Caco-2 (cell line): ENCODE results near the gene GABRB1. TPM values are rescaled to one million over a fixed set of nuclear protein-coding genes. Genes with fewer than 3 reads are reported as not detected.

Experiments
- BruUV-seq: library from RNA; stranded (reverse); fragments of 400-500 nt; replicated peaks from 2 replicates; lab custom pipeline; 2021; lab: Mats Ljungman, UMichigan
- CTCF ChIA-PET: fragments of 300-600 bp; sonication (Branson Sonifier 250); formaldehyde crosslinking; loops from one replicate; lab custom pipeline; 2022; ENCODE audit warnings: antibody characterized with exemption; lab: Charles Lee
- POLR2A ChIA-PET: fragments of 300-600 bp; sonication (Branson Sonifier 250); formaldehyde crosslinking; loops from one replicate; lab custom pipeline; 2022; ENCODE audit warnings: antibody characterized with exemption; lab: Charles Lee
- DNase-seq, 2 experiments: peaks; one replicate each; pipeline versions ENCODE4 v3.0.0 to v3.0.0-alpha.2; 2020 to 2022
- H3K27me3 ChIP-seq: replicated peaks from 2 replicates; pipeline ENCODE4 v1.6.0; 2011; ENCODE audit warnings: low read length; ENCODE audit not compliant: control insufficient read depth, insufficient read depth
- H3K36me3 ChIP-seq: 2 replicates; pipeline ENCODE4 v1.5.1; 2011; ENCODE audit warnings: low read length; ENCODE audit not compliant: control insufficient read depth, insufficient read depth
- H3K4me1 ChIP-seq: fragments of 250-450 bp; sonication (Bioruptor Pico); 2 replicates; pipeline ENCODE4 v1.5.1; 2020; ENCODE audit warnings: mild to moderate bottlenecking
- H3K4me3 ChIP-seq: 2 replicates; pipeline ENCODE4 v1.5.1; 2011; ENCODE audit warnings: low read depth, mild to moderate bottlenecking, control low read depth, low read length
- H3K9me3 ChIP-seq: fragments of 250-450 bp; sonication (Bioruptor Pico); 2 replicates; pipeline ENCODE4 v1.5.1; 2020; ENCODE audit warnings: mild to moderate bottlenecking, moderate library complexity
- H3K27ac Mint-ChIP-seq: one replicate; pipeline ENCODE4 v1.8.0; 2022; ENCODE audit warnings: mixed read lengths; ENCODE audit not compliant: unreplicated experiment
- H3K27me3 Mint-ChIP-seq: one replicate; pipeline ENCODE4 v1.8.0; 2022; ENCODE audit warnings: mixed read lengths; ENCODE audit not compliant: insufficient read depth, unreplicated experiment
- H3K36me3 Mint-ChIP-seq: one replicate; pipeline ENCODE4 v1.8.0; 2022; ENCODE audit warnings: mild to moderate bottlenecking, mixed read lengths; ENCODE audit not compliant: insufficient read depth, unreplicated experiment
- H3K4me1 Mint-ChIP-seq: one replicate; pipeline ENCODE4 v1.8.0; 2022; ENCODE audit warnings: low read depth, mixed read lengths; ENCODE audit not compliant: unreplicated experiment
- H3K4me3 Mint-ChIP-seq: one replicate; pipeline ENCODE4 v1.8.0; 2022; ENCODE audit warnings: mild to moderate bottlenecking, moderate library complexity, mixed read lengths; ENCODE audit not compliant: unreplicated experiment
- H3K9me3 Mint-ChIP-seq: one replicate; pipeline ENCODE4 v1.8.0; 2022; ENCODE audit warnings: mixed read lengths; ENCODE audit not compliant: unreplicated experiment
- intact Hi-C: fragments of 100-400 bp; cut with micrococcal nuclease; formaldehyde crosslinking; loops from one replicate; pipeline ENCODE4 v1.10.0; 2022; ENCODE audit not compliant: unreplicated experiment
- total RNA-seq: library from RNA; stranded (reverse); gene quantifications from 2 replicates; pipeline ENCODE4 v1.2.3, GENCODE V29; 2022
- TF ChIP-seq, protein P1 (sequence below), 2 experiments: fragments of 200-600 bp in 1 of 2; IDR thresholded peaks; 1 replicate in 1 of 2; 2 replicates in 1 of 2; pipeline versions ENCODE4 v1.5.1 to v1.8.0; 2011 to 2022; ENCODE audit warnings: antibody characterized with exemption in 1 of 2, control low read depth in 1 of 2, inconsistent platforms in 1 of 2, low read depth in 1 of 2, low read length in 1 of 2, mild to moderate bottlenecking in 1 of 2, moderate library complexity in 1 of 2; ENCODE audit not compliant: insufficient read depth in 1 of 2, severe bottlenecking in 1 of 2, unreplicated experiment in 1 of 2

Gene GABRB1
- total RNA-seq, 1 experiment from 2014 or later: 10.3 TPM

DNA sequence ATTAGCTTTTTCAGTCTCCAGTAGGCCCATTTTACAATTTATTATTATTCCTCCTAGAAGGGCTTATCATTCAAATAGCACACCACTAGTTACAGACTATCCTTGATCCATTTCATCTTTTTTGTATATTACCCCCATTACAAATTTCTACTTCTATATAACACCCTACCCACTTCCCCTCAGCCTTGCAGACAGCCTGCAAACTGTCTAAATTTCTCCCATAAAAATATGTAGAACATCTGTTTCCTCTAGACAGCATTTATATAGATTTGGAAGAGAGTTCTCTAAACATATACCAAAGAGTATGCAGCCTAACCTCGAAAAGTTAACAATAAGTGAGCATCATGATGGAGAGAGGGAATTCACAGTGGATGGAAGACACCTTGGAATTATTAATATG, 401.4 kb downstream of the GABRB1 start:
- TF ChIP-seq, protein P1, sequence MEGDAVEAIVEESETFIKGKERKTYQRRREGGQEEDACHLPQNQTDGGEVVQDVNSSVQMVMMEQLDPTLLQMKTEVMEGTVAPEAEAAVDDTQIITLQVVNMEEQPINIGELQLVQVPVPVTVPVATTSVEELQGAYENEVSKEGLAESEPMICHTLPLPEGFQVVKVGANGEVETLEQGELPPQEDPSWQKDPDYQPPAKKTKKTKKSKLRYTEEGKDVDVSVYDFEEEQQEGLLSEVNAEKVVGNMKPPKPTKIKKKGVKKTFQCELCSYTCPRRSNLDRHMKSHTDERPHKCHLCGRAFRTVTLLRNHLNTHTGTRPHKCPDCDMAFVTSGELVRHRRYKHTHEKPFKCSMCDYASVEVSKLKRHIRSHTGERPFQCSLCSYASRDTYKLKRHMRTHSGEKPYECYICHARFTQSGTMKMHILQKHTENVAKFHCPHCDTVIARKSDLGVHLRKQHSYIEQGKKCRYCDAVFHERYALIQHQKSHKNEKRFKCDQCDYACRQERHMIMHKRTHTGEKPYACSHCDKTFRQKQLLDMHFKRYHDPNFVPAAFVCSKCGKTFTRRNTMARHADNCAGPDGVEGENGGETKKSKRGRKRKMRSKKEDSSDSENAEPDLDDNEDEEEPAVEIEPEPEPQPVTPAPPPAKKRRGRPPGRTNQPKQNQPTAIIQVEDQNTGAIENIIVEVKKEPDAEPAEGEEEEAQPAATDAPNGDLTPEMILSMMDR (IDR thresholded peaks at IDR 0.05; ENCODE audit: insufficient read depth in 1 of 2, low read depth in 1 of 2, low read length in 1 of 2, severe bottlenecking in 1 of 2, unreplicated experiment in 1 of 2): no peak
- H3K27ac Mint-ChIP-seq: no peak overlapping the region
- no peaks in the 10 kb centered on the region for H3K9me3 Mint-ChIP-seq
- no peak overlapping the region for H3K4me3 Mint-ChIP-seq
- no peaks in the 10 kb centered on the region for H3K4me1 Mint-ChIP-seq
- Histone ChIP-seq H3K9me3 (no peaks in the 10 kb centered on the region), H3K4me3 (no peak overlapping the region), H3K36me3 (no peaks in the 10 kb centered on the region), H3K27me3 (no peaks in the 10 kb centered on the region), H3K4me1 (no peaks in the 10 kb centered on the region)
- no peak for DNase-seq
- no peaks in the 10 kb centered on the region for H3K36me3 Mint-ChIP-seq
- H3K27me3 Mint-ChIP-seq: no peaks in the 10 kb centered on the region
- ChIA-PET CTCF (no interaction called here), POLR2A (no interaction called here)
- BruUV-seq: no TSS peak
- intact Hi-C loops: no loop called here

DNA sequence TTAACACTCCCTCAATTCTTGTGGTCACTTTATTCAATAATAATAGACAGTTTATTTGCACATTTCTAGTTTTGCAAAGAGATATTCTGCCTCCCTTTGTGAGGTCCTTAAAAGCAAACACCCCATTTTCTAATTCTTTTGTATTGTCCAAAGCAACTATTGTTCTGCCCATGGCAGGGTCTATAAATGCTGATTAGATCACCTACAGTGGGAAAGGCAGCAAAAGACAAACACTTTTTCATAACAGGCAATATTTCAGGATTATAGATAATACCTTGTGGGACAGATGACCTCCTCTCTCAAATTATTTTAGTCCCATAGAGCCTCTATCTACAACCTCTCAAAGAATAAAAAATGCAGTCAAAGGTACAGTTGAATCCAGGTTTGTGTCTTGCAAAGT, 403.6 kb downstream of the GABRB1 start:
- ChIA-PET POLR2A (no interaction called here), CTCF (no interaction called here)
- Histone ChIP-seq H3K9me3 (no peaks in the 10 kb centered on the region), H3K27me3 (no peaks in the 10 kb centered on the region), H3K4me3 (no peak overlapping the region), H3K36me3 (no peaks in the 10 kb centered on the region), H3K4me1 (no peaks in the 10 kb centered on the region)
- Mint-ChIP-seq H3K36me3 (no peaks in the 10 kb centered on the region), H3K4me1 (no peaks in the 10 kb centered on the region), H3K27me3 (no peaks in the 10 kb centered on the region), H3K27ac (no peak overlapping the region), H3K9me3 (no peaks in the 10 kb centered on the region), H3K4me3 (no peak overlapping the region)
- no TSS peak for BruUV-seq
- TF ChIP-seq, protein P1 (IDR thresholded peaks at IDR 0.05; ENCODE audit: insufficient read depth in 1 of 2, low read depth in 1 of 2, low read length in 1 of 2, severe bottlenecking in 1 of 2, unreplicated experiment in 1 of 2): no peak
- intact Hi-C loops: no loop called here
- DNase-seq: no peak

DNA sequence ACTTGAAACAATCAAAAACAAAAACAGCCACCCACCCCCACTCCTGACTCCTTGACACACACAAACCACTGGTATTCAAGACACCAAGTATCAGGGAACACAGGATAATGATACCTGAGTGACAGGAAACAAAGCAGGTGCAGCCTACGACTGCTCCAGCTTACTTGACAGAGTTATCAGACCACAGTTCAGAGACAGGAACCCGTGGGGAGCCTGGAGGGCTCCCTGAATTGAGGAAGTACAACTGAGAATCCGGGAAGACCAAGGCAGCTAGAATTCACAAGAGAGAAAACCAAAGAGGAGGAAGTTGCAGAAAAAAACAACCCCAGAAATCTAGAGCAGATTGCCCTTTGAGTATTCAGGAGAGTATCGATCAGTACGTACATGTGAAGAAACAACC, 411.6 kb downstream of the GABRB1 start:
- Mint-ChIP-seq H3K9me3 (no peaks in the 10 kb centered on the region), H3K36me3 (no peaks in the 10 kb centered on the region), H3K27me3 (no peaks in the 10 kb centered on the region), H3K27ac (no peak overlapping the region), H3K4me3 (no peak overlapping the region), H3K4me1 (no peaks in the 10 kb centered on the region)
- POLR2A ChIA-PET: no interaction called here
- Histone ChIP-seq H3K9me3 (no peaks in the 10 kb centered on the region), H3K27me3 (no peaks in the 10 kb centered on the region), H3K36me3 (no peaks in the 10 kb centered on the region), H3K4me1 (no peaks in the 10 kb centered on the region), H3K4me3 (no peak overlapping the region)
- TF ChIP-seq, protein P1 (IDR thresholded peaks at IDR 0.05; ENCODE audit: insufficient read depth in 1 of 2, low read depth in 1 of 2, low read length in 1 of 2, severe bottlenecking in 1 of 2, unreplicated experiment in 1 of 2): no peak
- CTCF ChIA-PET: interaction anchor here (0.6 kb wide), 1 partner anchor 25 kb away, joined by 3 read pairs; no protein-coding TSS in a partner anchor
- intact Hi-C loops: no loop called here
- no peak for DNase-seq
- no TSS peak for BruUV-seq
